ENCODE measurements around the gene RAD51B.
A peak's percentile ranks its signal among the peaks of the same experiment; 100 is the strongest.

RAD51B gene

DNA sequence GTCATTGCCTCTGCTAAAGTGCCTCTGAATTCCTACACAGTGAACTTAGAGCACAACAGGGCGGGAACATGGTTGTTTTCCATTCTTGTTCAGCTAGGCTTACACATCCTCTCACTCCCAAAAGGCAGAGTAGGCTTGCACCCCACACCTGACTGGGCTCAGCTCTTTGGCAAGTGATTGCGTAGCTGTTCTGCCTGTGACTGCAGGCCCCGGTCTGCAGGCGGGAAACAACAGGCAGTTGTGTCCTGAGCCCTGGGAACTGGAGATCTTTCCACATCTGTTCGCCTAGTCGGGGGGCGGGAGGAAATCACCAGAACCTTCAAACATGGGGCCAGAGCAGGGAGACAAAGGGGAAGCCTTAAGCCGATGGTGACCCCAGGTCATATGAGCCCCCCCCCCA lies 698.6 kb downstream of the RAD51B start:
- H3K18ac ChIP-seq (ENCODE audit: low read length): no peak overlapping the region
- H2BK15ac ChIP-seq (replicated peaks; ENCODE audit: low read depth): no peak overlapping the region
- H3K4me2 ChIP-seq (ENCODE audit: low read length): no peak overlapping the region
- no peak overlapping the region for H3K56ac ChIP-seq (ENCODE audit: low read length)
- no peak overlapping the region for H3K9ac ChIP-seq (ENCODE audit: low read length)
- H2BK5ac ChIP-seq (ENCODE audit: low read length): no peak overlapping the region
- H2AK5ac ChIP-seq (ENCODE audit: low read length): no peak overlapping the region
- whole genome bisulfite sequencing (ENCODE audit: extremely low coverage, insufficient coverage, low lambda C conversion rate): no CpG with 5 or more reads among the region's 8 CpGs
- no peak for DNase-seq
- no peak overlapping the region for H2BK120ac ChIP-seq (ENCODE audit: low read depth, low read length)
- no peaks in the 10 kb centered on the region for H3K36me3 ChIP-seq (ENCODE audit: control insufficient read depth, insufficient read depth, low read length)
- no peaks in the 10 kb centered on the region for H3K27me3 ChIP-seq (ENCODE audit: insufficient read depth, low read length, poor library complexity)
- no peak overlapping the region for H3K4ac ChIP-seq (ENCODE audit: low read depth, low read length)
- H3K4me1 ChIP-seq (ENCODE audit: control insufficient read depth, low read depth, low read length): peaks cover 1% of the 10 kb centered on the region
- no peak overlapping the region for H4K5ac ChIP-seq (ENCODE audit: low read length)
- no peaks in the 10 kb centered on the region for H3K79me2 ChIP-seq (ENCODE audit: control insufficient read depth, insufficient read depth, low read length)
- no peak overlapping the region for H4K8ac ChIP-seq (ENCODE audit: low read depth, low read length)
- no peak overlapping the region for H3K27ac ChIP-seq (ENCODE audit: low read depth, low read length)
- H3K79me1 ChIP-seq (ENCODE audit: low read length): no peaks in the 10 kb centered on the region
- no peak overlapping the region for H3K23ac ChIP-seq (ENCODE audit: low read length)
- no peak overlapping the region for H3K4me3 ChIP-seq (ENCODE audit: low read length)

DNA sequence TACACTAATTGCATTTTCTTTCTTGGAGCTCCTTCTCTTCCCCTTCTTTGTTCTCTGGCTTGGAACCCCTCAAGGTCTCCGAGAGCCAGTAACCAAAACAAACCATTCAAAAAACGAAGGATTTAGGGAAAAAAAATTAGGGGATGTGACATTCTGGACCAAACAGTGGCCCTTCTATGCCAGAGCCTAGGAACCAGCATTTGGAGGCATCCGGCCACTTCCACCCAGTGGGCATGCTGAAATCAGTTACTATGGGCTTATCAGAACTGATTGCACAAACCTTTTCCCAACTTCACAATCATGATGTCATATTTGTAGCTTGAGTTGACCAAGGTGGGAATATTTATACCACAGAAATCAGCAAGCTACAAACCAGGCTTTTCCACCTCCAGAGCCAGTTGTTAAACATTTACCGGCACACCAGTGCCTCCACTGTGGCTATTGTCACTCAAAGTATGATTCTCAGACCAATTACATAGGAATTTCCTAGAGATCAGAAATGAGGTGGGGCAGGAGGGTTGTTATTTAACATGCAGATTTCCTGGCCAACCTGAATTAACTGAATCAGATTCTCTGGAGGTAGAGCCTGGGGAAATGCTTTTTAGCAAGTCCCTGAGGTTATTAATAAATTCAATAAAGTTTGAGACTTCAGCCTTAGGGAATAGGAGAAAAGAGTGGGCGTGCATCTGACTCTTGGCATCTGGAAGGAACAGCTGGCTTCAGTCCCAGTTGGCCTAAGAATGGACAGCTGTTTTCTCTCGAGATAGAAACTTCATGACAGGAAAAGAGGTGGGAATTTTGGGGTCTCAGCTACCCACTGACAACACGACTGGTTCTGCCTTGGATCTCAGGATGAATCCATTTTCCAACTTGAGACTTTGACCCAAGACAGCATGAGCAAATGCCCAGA lies 699.4 kb downstream of the RAD51B start:
- H3K27ac ChIP-seq (ENCODE audit: low read depth, low read length): no peak overlapping the region
- no peak overlapping the region for H2BK15ac ChIP-seq (replicated peaks; ENCODE audit: low read depth)
- no peak for DNase-seq
- H3K56ac ChIP-seq (ENCODE audit: low read length): no peak overlapping the region
- peaks cover 1% of the 10 kb centered on the region for H3K4me1 ChIP-seq (ENCODE audit: control insufficient read depth, low read depth, low read length)
- H4K8ac ChIP-seq (ENCODE audit: low read depth, low read length): no peak overlapping the region
- H3K23ac ChIP-seq (ENCODE audit: low read length): no peak overlapping the region
- no peak overlapping the region for H2AK5ac ChIP-seq (ENCODE audit: low read length)
- no peaks in the 10 kb centered on the region for H3K79me2 ChIP-seq (ENCODE audit: control insufficient read depth, insufficient read depth, low read length)
- H4K5ac ChIP-seq (ENCODE audit: low read length): no peak overlapping the region
- no peak overlapping the region for H3K4me2 ChIP-seq (ENCODE audit: low read length)
- H3K4ac ChIP-seq (ENCODE audit: low read depth, low read length): no peak overlapping the region
- no peak overlapping the region for H3K4me3 ChIP-seq (ENCODE audit: low read length)
- no peak overlapping the region for H3K18ac ChIP-seq (ENCODE audit: low read length)
- no peaks in the 10 kb centered on the region for H3K79me1 ChIP-seq (ENCODE audit: low read length)
- WGBS (ENCODE audit: extremely low coverage, insufficient coverage, low lambda C conversion rate): no CpG with 5 or more reads among the region's 7 CpGs
- H3K9ac ChIP-seq (ENCODE audit: low read length): no peak overlapping the region
- H3K27me3 ChIP-seq (ENCODE audit: insufficient read depth, low read length, poor library complexity): no peaks in the 10 kb centered on the region
- no peak overlapping the region for H2BK5ac ChIP-seq (ENCODE audit: low read length)
- no peak overlapping the region for H2BK120ac ChIP-seq (ENCODE audit: low read depth, low read length)
- H3K36me3 ChIP-seq (ENCODE audit: control insufficient read depth, insufficient read depth, low read length): no peaks in the 10 kb centered on the region

- no peak overlapping the region for H3K56ac ChIP-seq (ENCODE audit: low read length)
- no peak overlapping the region for H2BK120ac ChIP-seq (ENCODE audit: low read depth, low read length)
- DNase-seq: no peak
- no peak overlapping the region for H2BK15ac ChIP-seq (replicated peaks; ENCODE audit: low read depth)
- no peak overlapping the region for H2AK5ac ChIP-seq (ENCODE audit: low read length)
- H4K5ac ChIP-seq (ENCODE audit: low read length): no peak overlapping the region
- H3K23ac ChIP-seq (ENCODE audit: low read length): no peak overlapping the region
- no peaks in the 10 kb centered on the region for H3K79me1 ChIP-seq (ENCODE audit: low read length)
- peaks cover 1% of the 10 kb centered on the region for H3K4me1 ChIP-seq (ENCODE audit: control insufficient read depth, low read depth, low read length)
- no peak overlapping the region for H3K27ac ChIP-seq (ENCODE audit: low read depth, low read length)
- no peak overlapping the region for H4K8ac ChIP-seq (ENCODE audit: low read depth, low read length)
- H3K4ac ChIP-seq (ENCODE audit: low read depth, low read length): no peak overlapping the region
- H2BK5ac ChIP-seq (ENCODE audit: low read length): no peak overlapping the region
- no peak overlapping the region for H3K4me3 ChIP-seq (ENCODE audit: low read length)
- H3K79me2 ChIP-seq (ENCODE audit: control insufficient read depth, insufficient read depth, low read length): no peaks in the 10 kb centered on the region
- H3K27me3 ChIP-seq (ENCODE audit: insufficient read depth, low read length, poor library complexity): no peaks in the 10 kb centered on the region
- H3K4me2 ChIP-seq (ENCODE audit: low read length): no peak overlapping the region
- no peak overlapping the region for H3K9ac ChIP-seq (ENCODE audit: low read length)
- H3K18ac ChIP-seq (ENCODE audit: low read length): no peak overlapping the region
- WGBS (ENCODE audit: extremely low coverage, insufficient coverage, low lambda C conversion rate): no CpG with 5 or more reads among the region's 5 CpGs
- no peaks in the 10 kb centered on the region for H3K36me3 ChIP-seq (ENCODE audit: control insufficient read depth, insufficient read depth, low read length)
Observed at GRCh38 chr14:68519671-68520187, 700.1 kb downstream of the RAD51B start.

GRCh38 chr14:68520637-68521556 lies 701.3 kb downstream of the RAD51B start:
- H2BK5ac ChIP-seq (ENCODE audit: low read length): no peak overlapping the region
- WGBS (ENCODE audit: extremely low coverage, insufficient coverage, low lambda C conversion rate): no CpG with 5 or more reads among the region's 5 CpGs
- no peak overlapping the region for H3K27ac ChIP-seq (ENCODE audit: low read depth, low read length)
- no peak overlapping the region for H3K56ac ChIP-seq (ENCODE audit: low read length)
- H3K9ac ChIP-seq (ENCODE audit: low read length): no peak overlapping the region
- H2BK120ac ChIP-seq (ENCODE audit: low read depth, low read length): no peak overlapping the region
- no peaks in the 10 kb centered on the region for H3K79me2 ChIP-seq (ENCODE audit: control insufficient read depth, insufficient read depth, low read length)
- DNase-seq: peak; percentile 93
- no peak overlapping the region for H3K4me3 ChIP-seq (ENCODE audit: low read length)
- H3K23ac ChIP-seq (ENCODE audit: low read length): no peak overlapping the region
- H3K4me2 ChIP-seq (ENCODE audit: low read length): no peak overlapping the region
- H2BK15ac ChIP-seq (replicated peaks; ENCODE audit: low read depth): no peak overlapping the region
- H3K18ac ChIP-seq (ENCODE audit: low read length): peak overlapping the region; percentile 29
- peaks cover 1% of the 10 kb centered on the region for H3K4me1 ChIP-seq (ENCODE audit: control insufficient read depth, low read depth, low read length)
- no peak overlapping the region for H3K4ac ChIP-seq (ENCODE audit: low read depth, low read length)
- H3K79me1 ChIP-seq (ENCODE audit: low read length): no peaks in the 10 kb centered on the region
- no peak overlapping the region for H2AK5ac ChIP-seq (ENCODE audit: low read length)
- no peak overlapping the region for H4K5ac ChIP-seq (ENCODE audit: low read length)
- H4K8ac ChIP-seq (ENCODE audit: low read depth, low read length): no peak overlapping the region
- H3K27me3 ChIP-seq (ENCODE audit: insufficient read depth, low read length, poor library complexity): no peaks in the 10 kb centered on the region
- no peaks in the 10 kb centered on the region for H3K36me3 ChIP-seq (ENCODE audit: control insufficient read depth, insufficient read depth, low read length)

DNA sequence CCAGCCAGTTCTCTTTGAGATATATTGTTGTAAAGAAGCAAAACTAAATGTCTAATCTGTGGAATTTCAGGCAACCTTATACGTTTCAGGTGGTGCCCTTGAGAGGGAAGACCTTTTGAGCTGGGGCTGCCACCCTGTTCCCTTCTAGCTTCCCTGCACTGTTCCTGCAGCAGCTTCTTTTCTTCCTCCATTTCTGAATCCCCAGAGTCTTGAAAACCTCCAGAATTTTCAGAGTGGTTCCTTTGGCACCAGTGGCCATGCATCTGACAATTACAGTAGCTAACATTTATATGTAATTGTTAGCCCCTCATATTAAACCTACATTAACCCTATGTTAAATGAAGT lies 702.0 kb downstream of the RAD51B start:
- Histone ChIP-seq H2BK5ac (ENCODE audit: low read length) (no peak overlapping the region), H4K8ac (ENCODE audit: low read depth, low read length) (no peak overlapping the region), H3K9ac (ENCODE audit: low read length) (no peak overlapping the region), H3K4ac (ENCODE audit: low read depth, low read length) (no peak overlapping the region), H3K18ac (ENCODE audit: low read length) (no peak overlapping the region), H3K27me3 (ENCODE audit: insufficient read depth, low read length, poor library complexity) (no peaks in the 10 kb centered on the region), H4K5ac (ENCODE audit: low read length) (no peak overlapping the region), H3K36me3 (ENCODE audit: control insufficient read depth, insufficient read depth, low read length) (no peaks in the 10 kb centered on the region), H3K4me3 (ENCODE audit: low read length) (no peak overlapping the region), H3K79me1 (ENCODE audit: low read length) (no peaks in the 10 kb centered on the region), H2BK120ac (ENCODE audit: low read depth, low read length) (no peak overlapping the region), H3K27ac (ENCODE audit: low read depth, low read length) (no peak overlapping the region), H2BK15ac (replicated peaks; ENCODE audit: low read depth) (no peak overlapping the region), H3K56ac (ENCODE audit: low read length) (no peak overlapping the region), H3K4me2 (ENCODE audit: low read length) (no peak overlapping the region), H2AK5ac (ENCODE audit: low read length) (no peak overlapping the region), H3K23ac (ENCODE audit: low read length) (no peak overlapping the region), H3K4me1 (ENCODE audit: control insufficient read depth, low read depth, low read length) (peaks cover 1% of the 10 kb centered on the region), H3K79me2 (ENCODE audit: control insufficient read depth, insufficient read depth, low read length) (no peaks in the 10 kb centered on the region)
- no CpG with 5 or more reads among the region's 1 CpG for WGBS (ENCODE audit: extremely low coverage, insufficient coverage, low lambda C conversion rate)
- no peak for DNase-seq
